Measurements from ENCODE around the gene FBXL7.

FBXL7 gene

DNA sequence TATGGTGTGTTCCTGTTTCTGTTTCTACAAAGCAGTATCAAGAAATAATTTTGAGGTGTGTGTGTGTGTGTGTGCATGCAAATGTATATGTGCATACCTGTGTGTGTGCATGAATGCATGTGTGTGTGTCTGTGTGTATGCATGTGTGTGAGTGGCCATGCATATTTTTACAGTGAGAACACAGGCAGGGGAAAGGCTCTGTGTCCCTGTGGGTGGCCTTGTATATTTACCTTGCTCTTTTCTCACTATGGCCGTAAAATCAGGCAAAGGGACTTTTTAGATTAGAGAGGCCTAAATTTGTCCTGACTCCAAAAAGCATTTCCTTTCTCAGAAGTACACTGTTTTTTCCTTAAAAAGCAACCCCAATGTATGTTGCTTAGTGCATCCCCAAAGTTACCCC lies 386.2 kb downstream of the FBXL7 start:
- no peak for DNase-seq (ENCODE audit: low read depth in 2 of 2)

DNA sequence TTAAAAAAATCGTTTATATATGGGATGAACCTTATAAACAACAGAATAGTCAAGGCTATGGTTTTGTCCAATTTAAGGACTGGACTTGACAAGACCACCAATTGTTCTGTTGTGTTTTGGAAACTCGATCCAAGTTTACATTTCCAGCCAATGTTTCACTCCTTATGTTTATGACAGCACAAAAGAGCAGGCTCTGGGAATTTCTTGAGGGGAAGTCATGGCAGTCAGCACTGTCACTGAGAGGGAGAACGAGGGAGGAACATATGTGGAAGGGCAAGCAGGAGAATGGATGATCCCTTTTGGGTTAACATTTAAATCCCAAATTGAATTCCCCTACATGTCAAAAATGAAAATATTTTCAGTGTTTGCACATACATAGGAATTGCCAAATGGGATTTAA lies 387.1 kb downstream of the FBXL7 start:
- no peak for DNase-seq (ENCODE audit: low read depth in 2 of 2)

DNA sequence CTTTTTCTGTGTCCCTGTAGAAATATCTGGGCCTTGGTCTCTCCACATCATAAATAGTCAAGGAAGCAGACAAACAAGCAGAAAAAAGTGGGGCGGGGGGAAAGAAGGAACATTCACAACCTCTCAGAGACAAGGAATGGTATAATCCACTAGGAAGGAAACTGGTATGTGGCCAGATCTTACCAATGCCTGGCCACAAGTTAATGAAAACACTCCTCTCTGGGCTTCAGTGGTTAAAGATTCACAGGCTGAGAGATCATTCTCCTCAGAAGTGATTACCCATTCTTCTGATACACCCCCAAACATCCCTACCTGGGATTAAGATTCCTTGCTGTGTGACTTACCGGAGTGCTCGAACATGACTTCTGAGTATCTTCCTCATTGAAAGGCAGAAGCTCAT lies 389.0 kb downstream of the FBXL7 start:
- DNase-seq (ENCODE audit: low read depth in 2 of 2), result no peak

DNA sequence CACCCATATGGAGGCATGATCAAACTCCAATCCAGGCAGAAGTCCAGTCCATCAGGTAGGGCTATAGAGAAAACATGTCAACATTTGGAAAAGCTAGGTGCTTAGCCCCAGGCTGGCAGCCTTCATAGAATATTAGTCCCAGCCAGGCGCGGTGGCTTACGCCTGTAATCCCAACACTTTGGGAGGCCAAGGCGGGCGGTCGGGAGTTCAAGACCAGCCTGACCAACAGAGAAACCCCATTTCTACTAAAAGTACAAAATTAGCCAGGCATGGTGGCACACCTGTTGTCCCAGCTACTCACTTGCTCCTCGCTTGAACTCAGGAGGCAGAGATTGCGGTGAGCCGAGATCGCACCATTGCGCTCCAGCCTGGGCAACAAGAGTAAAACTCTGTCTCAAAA lies 393.9 kb downstream of the FBXL7 start:
- no peak for DNase-seq (ENCODE audit: low read depth in 2 of 2)

DNA sequence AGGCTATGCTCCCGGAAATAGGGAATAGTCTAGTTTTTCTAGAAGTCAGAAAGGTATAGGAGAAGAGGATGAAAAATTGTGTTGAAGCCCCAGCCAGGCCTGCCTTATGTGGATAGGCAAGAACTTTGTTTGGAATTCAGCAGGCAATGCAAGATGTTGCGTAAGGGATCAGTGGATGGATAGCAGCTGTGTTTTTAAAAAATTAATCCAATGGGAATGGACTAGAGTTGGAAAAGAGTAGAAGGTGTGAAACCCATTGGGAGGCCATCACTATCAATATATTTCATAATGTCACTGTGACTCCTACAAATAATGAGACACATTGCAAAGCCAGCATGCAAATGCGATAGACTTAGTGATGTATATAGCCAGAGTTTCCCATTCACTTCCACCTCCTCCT lies 397.7 kb downstream of the FBXL7 start:
- DNase-seq (ENCODE audit: low read depth in 2 of 2), result no peak

DNA sequence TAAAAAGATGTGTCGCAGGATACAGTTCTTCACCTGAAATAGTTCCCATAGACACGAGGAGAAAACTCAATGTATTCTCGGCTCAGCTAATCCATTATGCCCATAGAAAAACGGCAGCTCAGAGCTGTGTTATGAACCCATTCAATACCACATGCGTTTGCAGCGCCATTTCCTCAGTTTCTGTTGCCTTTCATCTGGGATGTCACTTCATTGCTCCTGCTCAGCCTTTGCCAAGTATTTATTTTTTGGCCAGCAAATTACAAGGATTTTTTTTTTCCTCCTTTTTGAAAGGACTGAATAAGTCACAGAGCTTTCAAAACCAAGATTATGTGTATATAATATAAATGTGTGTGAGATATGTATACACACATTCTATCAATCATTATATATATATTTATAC lies 398.7 kb downstream of the FBXL7 start:
- DNase-seq (ENCODE audit: low read depth in 2 of 2), result no peak

DNA sequence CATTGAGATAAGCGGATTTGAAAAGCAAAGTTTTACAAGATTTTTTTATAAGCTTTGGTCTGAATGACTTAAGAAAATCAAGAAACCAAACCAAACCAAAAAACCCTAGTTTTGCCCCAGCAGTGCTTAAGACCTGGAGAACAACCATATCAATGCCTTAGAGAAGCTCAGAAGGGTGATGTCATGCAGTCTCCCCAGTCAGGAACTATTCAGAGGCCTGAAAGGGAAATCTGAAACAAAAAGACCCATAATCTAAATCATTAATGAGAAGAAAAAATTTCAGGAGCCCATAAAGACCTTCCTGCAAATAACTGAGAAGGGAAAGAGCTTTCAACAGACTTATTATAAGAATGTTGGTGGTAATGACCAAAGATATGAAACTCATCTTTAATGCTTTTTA lies 399.5 kb downstream of the FBXL7 start:
- no peak for DNase-seq (ENCODE audit: low read depth in 2 of 2)

DNA sequence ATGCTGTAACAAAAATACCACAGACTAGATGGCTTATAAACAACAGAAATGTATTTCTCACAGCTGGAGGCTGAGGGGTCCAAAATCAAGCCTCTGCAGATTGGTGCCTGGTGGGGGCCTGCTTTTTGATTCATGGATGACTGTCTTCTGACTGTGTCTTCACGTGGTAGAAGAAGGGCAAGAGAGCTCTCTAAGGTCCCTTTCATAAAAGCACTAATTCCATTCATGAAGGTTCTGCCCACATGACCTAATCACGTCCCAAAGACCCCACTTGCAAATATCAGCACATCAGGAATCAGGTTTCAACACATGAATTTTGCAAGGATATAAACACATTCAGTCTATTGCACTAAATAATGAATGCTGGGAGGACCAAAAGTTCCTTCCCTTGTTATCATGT lies 401.2 kb downstream of the FBXL7 start:
- no peak for DNase-seq (ENCODE audit: low read depth in 2 of 2)

DNA sequence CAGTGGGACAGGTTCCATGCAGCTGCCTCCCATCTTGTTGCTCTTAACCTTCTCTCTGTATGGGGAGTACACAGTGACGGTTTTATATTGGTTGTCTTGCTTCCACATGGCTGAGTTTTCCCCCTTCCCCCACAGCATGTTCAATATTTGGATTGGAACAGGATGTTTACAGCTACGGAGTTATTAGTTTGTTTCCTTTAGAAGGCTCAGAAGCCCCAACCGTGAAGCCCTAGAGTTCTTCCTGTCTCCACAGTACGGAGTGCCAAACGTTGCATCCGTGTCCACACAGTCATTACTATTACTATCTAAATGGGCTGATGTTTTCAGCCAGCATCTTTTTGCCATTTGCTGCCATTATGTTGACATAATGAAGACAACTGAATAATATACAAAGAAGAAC lies 402.1 kb downstream of the FBXL7 start:
- no peak for DNase-seq (ENCODE audit: low read depth in 2 of 2)

DNA sequence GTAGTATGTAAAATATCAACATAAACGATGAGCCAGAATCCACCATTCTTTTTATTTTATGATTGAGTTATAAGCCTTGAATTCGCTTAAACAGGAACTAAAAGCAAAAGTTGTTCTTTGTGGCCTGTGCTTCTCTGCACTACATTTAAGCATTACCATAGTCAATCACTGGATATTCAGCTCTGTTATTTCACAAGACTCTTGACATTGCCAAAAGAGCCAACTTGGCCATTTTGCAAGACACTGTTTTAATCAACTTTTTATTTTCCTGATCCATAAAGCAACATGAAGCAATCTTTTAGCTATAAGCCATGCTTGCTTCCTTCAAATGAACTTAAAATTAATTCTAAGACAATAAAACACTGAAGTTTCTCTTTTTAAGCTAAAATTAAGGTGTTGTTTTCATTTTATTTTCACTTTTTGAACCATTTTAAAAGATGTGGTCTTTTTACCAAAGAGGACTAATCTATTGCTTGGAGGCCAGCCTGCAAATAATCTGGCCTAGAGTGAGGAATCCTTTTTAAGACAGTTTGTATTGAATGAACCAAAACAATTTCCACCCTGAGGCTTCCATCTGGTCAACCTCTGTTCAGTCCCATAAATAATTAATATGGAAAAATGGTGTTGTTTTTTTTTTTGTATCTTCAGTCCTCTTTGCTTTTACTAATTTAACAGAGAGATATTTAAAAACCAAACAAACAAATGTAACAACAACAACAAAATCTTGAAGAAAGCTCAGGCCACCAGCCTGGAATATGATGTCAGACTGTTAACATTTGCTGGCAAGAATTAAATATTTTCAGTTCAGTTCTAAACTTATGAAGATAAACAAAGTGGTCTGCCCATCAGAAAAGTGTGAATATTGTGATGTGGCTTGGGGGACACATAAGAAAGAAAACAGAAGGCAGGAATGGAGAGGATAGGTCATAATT lies 405.2 kb downstream of the FBXL7 start:
- no peak for DNase-seq (ENCODE audit: low read depth in 2 of 2)

DNA sequence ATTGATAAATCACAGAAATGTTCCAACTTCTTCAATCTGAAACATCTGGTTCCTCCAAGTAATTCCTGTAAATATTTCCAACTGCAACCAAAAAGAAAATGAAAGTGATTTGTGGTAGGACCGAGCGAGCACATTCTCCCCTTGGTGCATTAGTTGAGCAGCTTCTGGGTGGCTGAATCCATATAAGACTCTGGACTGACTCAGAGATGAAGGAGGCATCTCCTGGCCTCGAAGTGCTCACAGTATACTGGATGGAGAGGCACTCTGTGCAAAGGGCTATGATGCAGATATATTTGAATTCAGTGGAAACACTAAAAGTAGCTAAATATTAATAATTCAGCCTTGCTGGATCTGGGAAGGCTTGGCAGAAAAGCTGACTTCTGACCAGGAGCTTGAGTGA lies 414.7 kb downstream of the FBXL7 start:
- DNase-seq (ENCODE audit: low read depth in 2 of 2), result no peak

DNA sequence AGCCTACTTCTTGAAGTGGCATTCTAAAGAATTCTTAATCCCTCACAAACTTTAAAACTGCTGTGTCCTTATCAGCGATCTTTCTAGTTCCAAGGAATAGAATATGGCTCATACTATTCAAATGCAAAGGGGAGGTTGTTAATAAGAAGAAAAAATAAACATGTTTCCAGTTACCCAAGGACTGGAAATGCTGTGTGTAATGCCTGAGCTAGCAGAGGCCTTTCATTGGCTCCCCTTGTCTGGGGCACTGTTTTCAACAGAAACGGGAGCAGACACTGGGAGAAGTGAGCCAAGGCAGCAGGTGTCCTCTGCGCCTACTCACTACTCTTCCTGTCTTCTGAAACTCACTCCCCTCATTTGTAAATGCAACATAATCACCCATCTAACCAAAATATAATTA lies 426.6 kb downstream of the FBXL7 start:
- no peak for DNase-seq (ENCODE audit: low read depth in 2 of 2)

DNA sequence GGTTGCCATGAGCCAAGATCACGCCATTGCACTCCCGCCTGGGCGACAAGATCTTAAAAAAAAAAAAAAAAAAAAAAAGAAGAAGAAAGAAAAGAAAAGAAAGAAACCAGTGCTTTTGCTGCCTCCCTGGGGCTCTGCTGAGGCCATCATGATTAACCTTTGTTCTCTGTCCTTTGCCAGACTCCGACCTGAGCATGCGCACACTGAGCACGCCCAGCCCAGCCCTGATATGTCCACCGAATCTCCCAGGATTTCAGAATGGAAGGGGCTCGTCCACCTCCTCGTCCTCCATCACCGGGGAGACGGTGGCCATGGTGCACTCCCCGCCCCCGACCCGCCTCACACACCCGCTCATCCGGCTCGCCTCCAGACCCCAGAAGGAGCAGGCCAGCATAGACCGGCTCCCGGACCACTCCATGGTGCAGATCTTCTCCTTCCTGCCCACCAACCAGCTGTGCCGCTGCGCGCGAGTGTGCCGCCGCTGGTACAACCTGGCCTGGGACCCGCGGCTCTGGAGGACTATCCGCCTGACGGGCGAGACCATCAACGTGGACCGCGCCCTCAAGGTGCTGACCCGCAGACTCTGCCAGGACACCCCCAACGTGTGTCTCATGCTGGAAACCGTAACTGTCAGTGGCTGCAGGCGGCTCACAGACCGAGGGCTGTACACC lies 427.9 kb downstream of the FBXL7 start:
- no peak for DNase-seq (ENCODE audit: low read depth in 2 of 2)

DNA sequence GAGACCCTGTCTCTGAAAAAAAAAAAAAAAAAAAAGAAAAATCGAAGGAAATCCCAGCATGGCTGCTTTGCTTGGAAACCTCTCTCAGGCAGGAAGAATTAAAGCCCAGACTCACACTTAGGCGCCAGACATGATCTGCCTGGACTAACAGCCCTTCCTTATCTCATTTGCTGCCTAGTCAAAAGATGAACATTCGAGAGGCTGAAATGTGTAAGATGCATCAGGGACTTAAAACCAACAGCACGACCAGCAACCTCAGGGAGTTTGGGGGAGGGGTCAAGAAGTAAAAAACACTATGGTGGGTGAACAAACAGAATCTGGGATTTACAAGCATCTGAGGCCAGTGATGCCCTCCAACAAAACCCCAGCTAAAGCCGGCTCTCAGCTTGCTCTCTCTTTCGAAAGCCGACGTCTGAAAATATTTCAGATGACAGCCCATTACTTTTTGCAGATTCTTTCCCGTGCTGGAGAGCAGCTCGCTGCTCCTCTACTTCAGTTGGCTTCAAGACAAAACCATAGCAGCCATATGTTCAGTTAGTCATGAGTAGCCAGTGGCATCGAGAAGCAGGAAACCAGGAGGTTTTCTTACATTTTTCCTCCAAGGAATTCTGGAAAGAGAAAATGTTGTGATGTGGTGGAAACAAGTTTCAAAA lies 429.8 kb downstream of the FBXL7 start:
- DNase-seq (ENCODE audit: low read depth in 2 of 2), result no peak

DNA sequence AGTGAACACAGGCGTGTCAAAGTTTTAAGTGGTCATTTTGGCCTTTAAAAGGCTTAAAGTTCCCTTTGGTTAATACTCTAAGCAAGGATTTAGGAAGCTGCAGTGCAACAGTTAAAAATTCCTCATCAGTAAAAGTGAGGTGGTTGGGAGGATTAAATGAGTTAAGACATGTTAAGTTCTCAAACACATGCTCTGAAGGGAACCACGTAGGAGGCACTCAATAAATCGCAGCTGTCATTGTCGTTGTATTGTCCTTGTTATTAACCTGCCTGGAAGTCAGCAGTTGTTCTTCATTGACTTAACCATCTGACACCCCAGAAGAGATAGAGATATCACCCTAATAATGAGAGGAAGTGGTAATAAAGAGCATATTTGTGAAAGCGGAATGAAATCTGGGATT lies 432.1 kb downstream of the FBXL7 start:
- no peak for DNase-seq (ENCODE audit: low read depth in 2 of 2)

DNA sequence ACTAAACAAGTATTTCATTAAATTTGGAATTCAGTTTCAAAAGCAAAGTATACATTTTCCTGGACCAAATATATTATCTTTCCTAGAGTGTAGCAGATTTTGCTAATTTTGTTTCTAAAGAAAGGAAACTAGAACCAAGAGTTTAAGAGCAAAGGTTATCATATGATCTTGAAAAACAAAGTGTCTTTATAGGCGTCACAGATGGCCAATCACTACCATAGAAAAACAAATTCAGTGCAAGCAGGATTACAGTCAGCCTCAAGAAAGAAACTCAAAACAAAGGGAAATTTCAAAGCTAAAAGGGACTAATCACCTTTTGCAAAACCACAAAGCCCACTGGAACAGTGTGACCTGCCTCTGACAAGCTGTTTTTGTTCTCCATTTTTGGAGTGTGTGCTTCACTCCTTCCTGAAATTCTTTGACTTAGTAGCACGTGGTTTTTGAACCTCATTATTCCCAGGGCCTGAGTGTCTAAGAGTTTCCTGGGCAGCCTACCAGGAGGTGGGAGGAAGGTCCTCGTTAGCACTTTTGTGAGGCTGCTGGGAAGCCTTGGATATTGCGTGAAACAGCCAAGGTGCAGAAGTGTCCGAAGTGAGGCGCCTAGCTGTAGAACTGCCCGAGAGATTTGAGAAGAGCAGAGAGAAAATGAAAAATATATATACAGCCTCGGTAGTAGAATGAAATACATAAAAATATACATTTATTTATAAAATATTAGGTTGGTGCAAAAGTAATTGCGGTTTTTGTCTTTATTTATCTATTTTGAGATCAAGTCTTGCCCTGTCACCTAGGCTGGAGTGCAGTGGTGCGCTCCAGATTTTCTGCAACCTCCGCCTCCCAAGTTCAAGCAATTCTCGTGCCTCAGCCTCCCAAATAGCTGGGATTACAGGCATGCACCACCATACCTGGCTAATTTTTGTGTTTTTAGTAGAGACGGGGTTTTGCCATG lies 433.6 kb downstream of the FBXL7 start:
- DNase-seq (ENCODE audit: low read depth in 2 of 2), result no peak

DNA sequence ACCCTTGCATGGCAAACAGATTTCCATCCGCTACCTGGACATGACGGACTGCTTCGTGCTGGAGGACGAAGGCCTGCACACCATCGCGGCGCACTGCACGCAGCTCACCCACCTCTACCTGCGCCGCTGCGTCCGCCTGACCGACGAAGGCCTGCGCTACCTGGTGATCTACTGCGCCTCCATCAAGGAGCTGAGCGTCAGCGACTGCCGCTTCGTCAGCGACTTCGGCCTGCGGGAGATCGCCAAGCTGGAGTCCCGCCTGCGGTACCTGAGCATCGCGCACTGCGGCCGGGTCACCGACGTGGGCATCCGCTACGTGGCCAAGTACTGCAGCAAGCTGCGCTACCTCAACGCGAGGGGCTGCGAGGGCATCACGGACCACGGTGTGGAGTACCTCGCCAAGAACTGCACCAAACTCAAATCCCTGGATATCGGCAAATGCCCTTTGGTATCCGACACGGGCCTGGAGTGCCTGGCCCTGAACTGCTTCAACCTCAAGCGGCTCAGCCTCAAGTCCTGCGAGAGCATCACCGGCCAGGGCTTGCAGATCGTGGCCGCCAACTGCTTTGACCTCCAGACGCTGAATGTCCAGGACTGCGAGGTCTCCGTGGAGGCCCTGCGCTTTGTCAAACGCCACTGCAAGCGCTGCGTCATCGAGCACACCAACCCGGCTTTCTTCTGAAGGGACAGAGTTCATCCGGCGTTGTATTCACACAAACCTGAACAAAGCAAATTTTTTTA lies 436.7 kb downstream of the FBXL7 start:
- DNase-seq (ENCODE audit: low read depth in 2 of 2), result no peak

DNA sequence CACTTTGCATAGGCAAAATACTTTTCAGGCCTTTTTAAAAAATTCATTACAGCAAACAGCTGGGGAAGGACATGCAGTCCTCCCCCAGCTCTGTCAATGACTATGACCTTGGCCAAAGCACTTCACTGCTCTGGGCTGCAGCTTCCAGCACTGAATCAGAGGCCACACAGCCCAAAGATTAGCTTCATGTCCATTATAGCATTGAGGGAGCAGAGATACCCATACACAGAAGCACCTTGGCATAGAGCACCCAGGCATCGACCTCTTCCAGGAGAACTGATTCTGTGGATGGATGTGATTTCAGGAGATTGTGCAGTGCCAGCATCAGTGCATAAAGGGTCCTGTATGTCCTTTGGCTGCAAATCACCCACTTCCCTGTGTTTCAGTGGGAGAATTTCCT lies 437.7 kb downstream of the FBXL7 start:
- DNase-seq (ENCODE audit: low read depth in 2 of 2), result no peak

DNA sequence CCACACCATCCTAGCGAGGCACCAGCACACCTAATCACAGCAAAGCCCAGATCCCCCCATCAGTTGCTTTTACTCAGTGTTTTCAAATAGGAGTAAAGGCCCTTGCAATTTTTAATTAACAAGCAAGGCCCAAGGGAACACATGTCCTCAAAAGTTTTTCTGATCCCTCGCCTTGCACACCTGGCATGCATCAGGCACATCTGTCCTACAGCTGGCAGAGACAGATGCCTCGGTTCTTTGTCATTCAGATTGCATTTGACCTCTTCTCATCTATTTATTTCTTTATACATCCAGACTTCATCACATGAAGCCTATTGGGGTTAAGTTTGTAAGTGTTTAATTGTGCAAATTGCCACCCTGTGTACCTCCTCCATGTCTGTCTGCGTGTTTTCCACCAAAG lies 438.2 kb downstream of the FBXL7 start:
- DNase-seq (ENCODE audit: low read depth in 2 of 2), result no peak

DNA sequence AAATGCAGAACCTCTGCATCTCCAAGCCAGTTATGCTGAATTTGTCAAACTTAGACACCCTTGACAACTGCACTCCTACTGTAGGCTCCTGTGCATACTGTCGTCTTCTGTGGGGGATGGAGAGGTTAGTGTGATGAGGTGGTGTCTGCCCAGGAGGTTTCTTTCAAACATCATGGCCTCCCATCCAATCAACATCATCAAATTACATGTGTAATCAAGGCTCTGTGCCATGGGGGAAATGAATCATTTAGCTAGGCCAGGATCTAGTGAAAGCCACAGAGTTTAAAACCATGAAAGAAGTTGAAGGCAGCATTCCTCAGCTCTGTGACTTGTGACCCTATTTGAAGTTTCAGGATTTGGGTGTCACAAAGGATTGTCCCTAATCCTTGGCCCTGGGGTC lies 439.0 kb downstream of the FBXL7 start:
- no peak for DNase-seq (ENCODE audit: low read depth in 2 of 2)

DNA sequence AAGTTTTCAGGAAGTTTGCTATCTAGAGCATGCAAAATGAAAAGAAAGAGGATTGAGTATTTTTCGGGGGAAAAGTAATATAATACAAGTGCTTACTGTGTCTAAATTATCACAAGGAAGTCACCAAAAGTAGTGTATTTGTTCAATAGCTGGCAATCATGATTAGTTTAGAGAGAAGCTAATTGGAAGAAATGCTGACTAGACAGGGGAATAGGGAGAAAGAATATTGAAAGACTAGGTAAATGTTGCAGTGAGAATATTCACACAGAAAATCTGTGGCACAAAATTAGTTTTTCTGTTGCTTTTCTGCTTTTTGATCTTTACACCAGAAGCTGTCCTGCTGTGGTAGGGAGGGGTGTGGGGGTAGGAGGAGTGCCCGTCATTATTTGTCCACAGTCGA lies 440.9 kb downstream of the FBXL7 start:
- no peak for DNase-seq (ENCODE audit: low read depth in 2 of 2)
